A673 (cell line): ENCODE data around the gene OSBPL6. TPM values are rescaled to one million over a fixed set of nuclear protein-coding genes. Genes with fewer than 3 reads are reported as not detected.

ENCODE experiments used
- BruUV-seq: library from RNA; stranded (reverse); fragments of 400-500 nt; replicated peaks from 2 replicates; lab custom pipeline; 2021; lab: Mats Ljungman, UMichigan
- CTCF ChIA-PET: fragments of 300-600 bp; sonication (Branson Sonifier 250); formaldehyde crosslinking; loops from one replicate; lab custom pipeline; 2022; ENCODE audit warnings: antibody characterized with exemption; lab: Charles Lee
- POLR2A ChIA-PET: fragments of 300-600 bp; sonication (Branson Sonifier 250); formaldehyde crosslinking; loops from one replicate; lab custom pipeline; 2022; ENCODE audit warnings: antibody characterized with exemption; ENCODE audit not compliant: low non-redundant PET; lab: Charles Lee
- DNase-seq: peaks from one replicate; pipeline ENCODE4 v3.0.0-alpha.2; 2015; ENCODE audit warnings: low spot score
- H3K27ac ChIP-seq: fragments of 200-600 bp; sonication (generic); 2 replicates; pipeline ENCODE4 v1.5.1; 2016; ENCODE audit warnings: mixed run types, low read depth, mild to moderate bottlenecking, mixed read lengths, antibody characterized with exemption, low read length; ENCODE audit not compliant: poor library complexity, severe bottlenecking
- H3K27me3 ChIP-seq: fragments of 200-600 bp; sonication (generic); replicated peaks from 2 replicates; pipeline ENCODE4 v1.6.1; 2017; ENCODE audit warnings: mixed run types, low read depth, mild to moderate bottlenecking, mixed read lengths, antibody characterized with exemption, low read length; ENCODE audit not compliant: insufficient read depth, poor library complexity
- H3K36me3 ChIP-seq: fragments of 200-600 bp; sonication (generic); 2 replicates; pipeline ENCODE4 v1.6.1; 2016; ENCODE audit warnings: mixed run types, mild to moderate bottlenecking, mixed read lengths, antibody characterized with exemption, low read length; ENCODE audit not compliant: insufficient read depth, poor library complexity, severe bottlenecking
- H3K4me1 ChIP-seq: fragments of 200-600 bp; sonication (generic); 2 replicates; pipeline ENCODE4 v1.6.1; 2017; ENCODE audit warnings: mixed run types, mild to moderate bottlenecking, mixed read lengths, antibody characterized with exemption, low read length; ENCODE audit not compliant: insufficient read depth, poor library complexity, severe bottlenecking
- H3K4me3 ChIP-seq: fragments of 200-600 bp; sonication (generic); 2 replicates; pipeline ENCODE4 v1.5.1; 2016; ENCODE audit warnings: low read depth, mixed run types, mild to moderate bottlenecking, mixed read lengths, low read length; ENCODE audit not compliant: poor library complexity, severe bottlenecking
- H3K9me3 ChIP-seq: fragments of 200-600 bp; sonication (generic); 2 replicates; pipeline ENCODE4 v1.6.1; 2016; ENCODE audit warnings: mixed run types, low read depth, mild to moderate bottlenecking, mixed read lengths, antibody characterized with exemption, low read length; ENCODE audit not compliant: poor library complexity, severe bottlenecking
- CTCF ChIP-seq: fragments of 300-800, 200-600 bp; sonication (generic); conservative IDR thresholded peaks from 2 replicates; pipeline ENCODE4 v1.5.1; 2017; ENCODE audit warnings: low read depth, mild to moderate bottlenecking, antibody characterized with exemption, low read length, moderate library complexity, mixed read lengths
- EZH2 ChIP-seq: fragments of 200-600 bp; sonication (generic); IDR thresholded peaks from 2 replicates; pipeline ENCODE4 v1.6.1; 2017; ENCODE audit warnings: borderline replicate concordance, low read depth, mild to moderate bottlenecking, mixed read lengths, antibody characterized with exemption, low read length; ENCODE audit not compliant: poor library complexity, severe bottlenecking
- intact Hi-C: fragments of 100-400 bp; cut with micrococcal nuclease; formaldehyde crosslinking; loops from one replicate; pipeline ENCODE4 v1.10.0; 2022; ENCODE audit not compliant: unreplicated experiment
- total RNA-seq: library from RNA; stranded (reverse); gene quantifications from 2 replicates; pipeline ENCODE4 v1.2.3, GENCODE V29; 2021

The OSBPL6 gene
- total RNA-seq, 1 experiment from 2014 or later: 19.3 TPM

GRCh38 chr2:178159966-178160365 lies 34.3 kb upstream of the OSBPL6 start:
- Histone ChIP-seq H3K9me3 (no peaks in the 10 kb centered on the region), H3K27me3 (no peaks in the 10 kb centered on the region), H3K36me3 (no peaks in the 10 kb centered on the region), H3K4me1 (no peaks in the 10 kb centered on the region), H3K27ac (no peak overlapping the region), H3K4me3 (no peak overlapping the region)
- CTCF ChIA-PET: no interaction called here
- no peak for DNase-seq
- intact Hi-C loops: no loop called here
- TF ChIP-seq EZH2: no peak
- no peak for TF ChIP-seq CTCF
- no TSS peak for BruUV-seq
- POLR2A ChIA-PET: no interaction called here

DNA sequence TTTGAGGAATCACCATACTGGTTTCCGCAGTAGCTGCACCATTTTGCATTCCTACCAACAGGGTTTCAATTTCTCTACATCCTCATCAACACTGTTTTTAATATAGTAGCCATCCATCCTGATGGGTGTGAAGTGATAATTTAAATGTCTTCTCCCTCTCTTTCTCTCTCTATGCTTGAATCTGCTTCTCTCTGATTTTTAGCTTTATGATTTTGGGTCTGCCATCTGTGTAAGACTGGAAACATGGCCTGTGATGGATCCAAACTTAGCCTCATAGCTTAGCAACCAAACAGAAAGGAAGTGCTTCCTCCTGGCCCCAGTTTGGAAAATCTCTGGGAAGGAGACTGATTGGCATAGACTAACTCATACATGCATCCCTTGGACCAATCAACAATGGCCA lies 33.7 kb upstream of the OSBPL6 start:
- CTCF ChIA-PET: no interaction called here

DNA sequence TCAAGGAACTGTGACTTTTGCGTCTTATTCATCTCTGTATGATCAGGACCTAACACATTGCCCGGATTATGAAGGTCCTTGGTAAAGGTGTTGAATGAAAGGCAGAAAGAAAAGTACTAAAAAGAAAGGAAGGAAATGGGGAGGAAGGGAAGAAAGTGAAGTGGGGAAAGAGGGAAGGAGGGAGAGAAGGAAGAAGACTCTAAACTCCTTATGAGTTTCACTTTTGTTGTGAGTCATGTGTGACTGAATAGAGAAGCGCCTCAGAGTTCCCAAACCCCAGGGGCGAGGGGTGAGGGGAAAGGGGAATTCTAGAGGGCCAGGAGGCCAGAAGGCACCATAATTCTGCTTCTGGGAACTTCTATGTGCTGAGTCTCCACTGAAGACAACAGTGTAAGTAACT lies 30.9 kb upstream of the OSBPL6 start:
- no peak overlapping the region for H3K27ac ChIP-seq
- H3K27me3 ChIP-seq: no peaks in the 10 kb centered on the region
- intact Hi-C loops: no loop called here
- H3K9me3 ChIP-seq: no peaks in the 10 kb centered on the region
- TF ChIP-seq EZH2 (no peak), CTCF (no peak)
- BruUV-seq: no TSS peak
- H3K4me3 ChIP-seq: no peak overlapping the region
- POLR2A ChIA-PET: no interaction called here
- H3K4me1 ChIP-seq: no peaks in the 10 kb centered on the region
- no peaks in the 10 kb centered on the region for H3K36me3 ChIP-seq
- DNase-seq: no peak
- CTCF ChIA-PET: no interaction called here

More for the DNA sequence above, 33.7 kb upstream of the OSBPL6 start:
- no peaks in the 10 kb centered on the region for H3K4me1 ChIP-seq
- DNase-seq: no peak
- no peaks in the 10 kb centered on the region for H3K27me3 ChIP-seq
- no peaks in the 10 kb centered on the region for H3K36me3 ChIP-seq
- no peak overlapping the region for H3K27ac ChIP-seq
- H3K9me3 ChIP-seq: no peaks in the 10 kb centered on the region
- intact Hi-C loops: no loop called here
- no peak for TF ChIP-seq EZH2
- no peak for TF ChIP-seq CTCF
- H3K4me3 ChIP-seq: no peak overlapping the region
- POLR2A ChIA-PET: no interaction called here
- no TSS peak for BruUV-seq
